ENCODE measurements around the gene SLC27A5. TPM values are rescaled to one million over a fixed set of nuclear protein-coding genes. Genes with fewer than 3 reads are reported as not detected.
A peak's percentile ranks its signal among the peaks of the same experiment; 100 is the strongest.

Gene SLC27A5
- total and polyA plus RNA-seq, 4 donors = 9.5 to 25.5 (median 22.9) TPM

DNA sequence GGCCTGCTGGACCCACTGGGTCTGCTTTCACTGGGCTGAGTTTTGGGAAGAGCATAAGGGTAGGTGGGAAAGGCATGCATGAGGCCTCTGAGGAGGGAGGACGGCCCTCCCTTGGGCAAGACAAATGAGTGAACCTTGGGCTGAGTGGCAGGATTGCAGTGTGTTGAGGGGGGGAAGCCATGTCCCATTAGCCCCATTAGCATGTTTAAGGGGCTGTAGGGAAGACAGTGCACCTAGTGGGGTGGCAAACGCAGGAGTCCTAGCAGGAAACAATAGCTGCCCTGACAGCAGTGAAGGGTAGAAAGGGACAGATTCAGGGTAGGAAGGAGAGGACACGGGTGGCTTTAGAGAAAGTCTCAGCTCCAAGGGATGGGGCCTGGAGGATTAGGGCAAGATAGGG is 10.9 kb upstream of the SLC27A5 start:
- Histone ChIP-seq H3K9me3 (ENCODE audit: control insufficient read depth, insufficient read depth, low read length) (no peaks in the 10 kb centered on the region), H3K27ac (ENCODE audit: low read depth, low read length) (no peak overlapping the region), H3K36me3 (ENCODE audit: control insufficient read depth, insufficient read depth, low read length) (peaks cover 3% of the 10 kb centered on the region), H3K4me1 (ENCODE audit: control insufficient read depth, insufficient read depth, low read length) (peaks cover 26% of the 10 kb centered on the region), H3K4me3 (ENCODE audit: low read depth, low read length) (no peak overlapping the region), H3K27me3 (ENCODE audit: control insufficient read depth, insufficient read depth, low read length) (no peaks in the 10 kb centered on the region)
- DNase-seq (ENCODE audit: low read depth in 4 of 6, low spot score in 6 of 6) = no peak
- WGBS (ENCODE audit: insufficient coverage) = 74% methylated on average over 3 of the region's 3 CpGs

DNA sequence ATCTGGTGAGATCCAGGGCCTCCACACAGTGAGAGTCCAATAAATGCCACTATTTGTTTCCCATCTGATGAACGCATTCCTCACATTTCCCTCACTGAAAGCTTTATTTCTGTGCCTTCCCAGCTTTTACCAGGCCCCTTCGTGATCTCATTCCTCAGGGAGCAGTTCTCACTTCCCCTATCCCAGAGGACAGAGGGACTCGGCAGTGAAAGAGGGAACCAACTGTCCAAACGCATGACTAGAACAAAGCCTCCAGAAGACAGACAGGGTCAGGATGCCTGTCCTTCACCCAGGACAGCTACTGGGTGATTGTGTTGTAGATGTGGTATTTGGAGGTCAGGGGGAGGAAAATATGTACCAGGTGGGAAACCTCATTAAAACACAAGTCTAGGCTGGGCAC is 9.9 kb upstream of the SLC27A5 start:
- peaks cover 13% of the 10 kb centered on the region for H3K36me3 ChIP-seq (ENCODE audit: control insufficient read depth, insufficient read depth, low read length)
- DNase-seq (ENCODE audit: low read depth in 4 of 6, low spot score in 6 of 6) = no peak
- H3K4me3 ChIP-seq (ENCODE audit: low read depth, low read length) = no peak overlapping the region
- peak overlapping the region; percentile 78 for H3K27ac ChIP-seq (ENCODE audit: low read depth, low read length)
- H3K4me1 ChIP-seq (ENCODE audit: control insufficient read depth, insufficient read depth, low read length) = peaks cover 29% of the 10 kb centered on the region
- H3K9me3 ChIP-seq (ENCODE audit: control insufficient read depth, insufficient read depth, low read length) = no peaks in the 10 kb centered on the region
- WGBS (ENCODE audit: insufficient coverage) = 81% methylated on average over 3 of the region's 4 CpGs
- no peaks in the 10 kb centered on the region for H3K27me3 ChIP-seq (ENCODE audit: control insufficient read depth, insufficient read depth, low read length)

DNA sequence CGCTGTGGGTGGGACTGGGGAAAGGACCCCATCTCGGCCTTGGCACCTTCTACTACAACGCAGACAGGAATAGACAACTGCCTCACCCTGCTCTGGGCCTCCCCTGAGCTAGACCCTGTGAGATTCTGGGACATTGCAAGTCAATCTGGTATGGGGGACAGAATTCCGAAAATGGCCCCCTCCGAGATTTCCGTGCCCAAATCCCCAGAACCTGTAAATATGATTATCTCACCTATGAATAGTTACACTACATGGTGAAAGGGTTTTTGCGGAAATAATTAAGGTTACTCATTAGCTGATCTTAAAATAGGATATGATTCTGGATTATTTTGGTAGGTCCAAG is 8.4 kb upstream of the SLC27A5 start:
- Histone ChIP-seq H3K4me1 (ENCODE audit: control insufficient read depth, insufficient read depth, low read length) (peaks cover 36% of the 10 kb centered on the region), H3K27me3 (ENCODE audit: control insufficient read depth, insufficient read depth, low read length) (no peaks in the 10 kb centered on the region), H3K9me3 (ENCODE audit: control insufficient read depth, insufficient read depth, low read length) (no peaks in the 10 kb centered on the region), H3K36me3 (ENCODE audit: control insufficient read depth, insufficient read depth, low read length) (peaks cover 28% of the 10 kb centered on the region), H3K4me3 (ENCODE audit: low read depth, low read length) (peak overlapping the region; percentile 67), H3K27ac (ENCODE audit: low read depth, low read length) (peak overlapping the region; percentile 96)
- no CpG with 5 or more reads among the region's 7 CpGs for WGBS (ENCODE audit: insufficient coverage)
- DNase-seq (ENCODE audit: low read depth in 4 of 6, low spot score in 6 of 6) = no peak

- peak; percentile 86 to 99 (median 90) for DNase-seq (ENCODE audit: low read depth in 4 of 6, low spot score in 6 of 6)
- Histone ChIP-seq H3K36me3 (ENCODE audit: control insufficient read depth, insufficient read depth, low read length) (peaks cover 33% of the 10 kb centered on the region), H3K27ac (ENCODE audit: low read depth, low read length) (peak within 1 kb of the TSS; percentile 96), H3K4me3 (ENCODE audit: low read depth, low read length) (peak within 1 kb of the TSS; percentile 67), H3K9me3 (ENCODE audit: control insufficient read depth, insufficient read depth, low read length) (no peaks in the 10 kb centered on the region), H3K27me3 (ENCODE audit: control insufficient read depth, insufficient read depth, low read length) (no peaks in the 10 kb centered on the region), H3K4me1 (ENCODE audit: control insufficient read depth, insufficient read depth, low read length) (peaks cover 39% of the 10 kb centered on the region)
- WGBS (ENCODE audit: insufficient coverage) = under 1% methylated on average over 85 of the region's 87 CpGs
These were observed 7.8 kb upstream of the SLC27A5 start, which contains the start of gene ZBTB45 for GRCh38 chr19:58519355-58520256. TSS of gene ZBTB45 (minus strand) at chr19:58519810. CDS start at chr19:58517673, 2,137 bp downstream.

DNA sequence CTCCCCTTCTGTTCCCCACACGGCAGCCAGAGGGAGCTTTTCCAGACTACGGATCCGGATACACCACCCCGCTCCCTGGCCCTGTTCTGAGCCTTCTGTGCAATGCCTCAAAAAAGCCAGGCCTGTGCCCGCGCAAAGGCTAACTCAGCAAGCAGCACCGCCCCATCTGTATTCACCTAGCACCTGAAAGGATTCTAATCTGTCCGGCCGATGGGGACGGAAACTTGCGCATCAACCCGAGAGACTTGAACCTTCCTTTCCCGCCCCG is 7.2 kb upstream of the SLC27A5 start:
- Histone ChIP-seq H3K9me3 (ENCODE audit: control insufficient read depth, insufficient read depth, low read length) (no peaks in the 10 kb centered on the region), H3K4me1 (ENCODE audit: control insufficient read depth, insufficient read depth, low read length) (peaks cover 43% of the 10 kb centered on the region), H3K36me3 (ENCODE audit: control insufficient read depth, insufficient read depth, low read length) (peaks cover 35% of the 10 kb centered on the region), H3K27ac (ENCODE audit: low read depth, low read length) (peak overlapping the region; percentile 96), H3K4me3 (ENCODE audit: low read depth, low read length) (peak overlapping the region; percentile 67), H3K27me3 (ENCODE audit: control insufficient read depth, insufficient read depth, low read length) (no peaks in the 10 kb centered on the region)
- under 1% methylated on average over 14 of the region's 14 CpGs for WGBS (ENCODE audit: insufficient coverage)
- DNase-seq (ENCODE audit: low read depth in 4 of 6, low spot score in 6 of 6) = peak in 4 of 6 donors; percentile 27 to 89 (median 65)

GRCh38 chr19:58518256-58519086 is 6.7 kb upstream of the SLC27A5 start:
- peak overlapping the region; percentile 96 for H3K27ac ChIP-seq (ENCODE audit: low read depth, low read length)
- H3K27me3 ChIP-seq (ENCODE audit: control insufficient read depth, insufficient read depth, low read length) = no peaks in the 10 kb centered on the region
- DNase-seq (ENCODE audit: low read depth in 4 of 6, low spot score in 6 of 6) = no peak
- no peaks in the 10 kb centered on the region for H3K9me3 ChIP-seq (ENCODE audit: control insufficient read depth, insufficient read depth, low read length)
- H3K36me3 ChIP-seq (ENCODE audit: control insufficient read depth, insufficient read depth, low read length) = peaks cover 39% of the 10 kb centered on the region
- H3K4me1 ChIP-seq (ENCODE audit: control insufficient read depth, insufficient read depth, low read length) = peaks cover 47% of the 10 kb centered on the region
- H3K4me3 ChIP-seq (ENCODE audit: low read depth, low read length) = peak overlapping the region; percentile 67
- 14% methylated on average over 16 of the region's 22 CpGs for WGBS (ENCODE audit: insufficient coverage)

GRCh38 chr19:58516964-58517833 is 5.4 kb upstream of the SLC27A5 start:
- Histone ChIP-seq H3K36me3 (ENCODE audit: control insufficient read depth, insufficient read depth, low read length) (peaks cover 52% of the 10 kb centered on the region), H3K4me1 (ENCODE audit: control insufficient read depth, insufficient read depth, low read length) (peaks cover 47% of the 10 kb centered on the region), H3K27me3 (ENCODE audit: control insufficient read depth, insufficient read depth, low read length) (no peaks in the 10 kb centered on the region), H3K9me3 (ENCODE audit: control insufficient read depth, insufficient read depth, low read length) (no peaks in the 10 kb centered on the region), H3K27ac (ENCODE audit: low read depth, low read length) (no peak overlapping the region), H3K4me3 (ENCODE audit: low read depth, low read length) (no peak overlapping the region)
- DNase-seq (ENCODE audit: low read depth in 4 of 6, low spot score in 6 of 6) = no peak
- WGBS (ENCODE audit: insufficient coverage) = 94% methylated on average over 65 of the region's 65 CpGs

GRCh38 chr19:58516246-58516836 is 4.5 kb upstream of the SLC27A5 start:
- DNase-seq (ENCODE audit: low read depth in 4 of 6, low spot score in 6 of 6) = no peak
- no peaks in the 10 kb centered on the region for H3K27me3 ChIP-seq (ENCODE audit: control insufficient read depth, insufficient read depth, low read length)
- no peak overlapping the region for H3K4me3 ChIP-seq (ENCODE audit: low read depth, low read length)
- H3K9me3 ChIP-seq (ENCODE audit: control insufficient read depth, insufficient read depth, low read length) = no peaks in the 10 kb centered on the region
- H3K36me3 ChIP-seq (ENCODE audit: control insufficient read depth, insufficient read depth, low read length) = peaks cover 61% of the 10 kb centered on the region
- WGBS (ENCODE audit: insufficient coverage) = 95% methylated on average over 24 of the region's 25 CpGs
- H3K4me1 ChIP-seq (ENCODE audit: control insufficient read depth, insufficient read depth, low read length) = peaks cover 47% of the 10 kb centered on the region
- no peak overlapping the region for H3K27ac ChIP-seq (ENCODE audit: low read depth, low read length)

DNA sequence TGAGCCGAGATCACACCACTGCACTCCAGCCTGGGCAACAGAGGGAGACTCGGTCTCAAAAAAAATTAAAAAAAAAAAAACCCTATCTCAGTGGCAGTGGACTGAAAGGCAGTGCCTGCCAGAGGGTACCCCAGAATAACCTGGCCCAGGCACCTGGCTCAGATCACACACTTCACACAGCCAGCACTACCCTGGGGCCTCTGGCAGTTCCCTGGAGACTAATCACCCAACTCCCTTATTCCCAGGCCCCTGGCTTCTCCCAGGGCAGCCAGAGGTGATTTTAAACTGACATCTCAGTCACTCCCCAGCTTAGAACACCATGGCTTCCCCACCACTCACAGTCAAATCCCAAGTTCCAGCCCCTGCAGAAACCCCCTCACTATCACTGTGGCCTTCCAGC is 3.5 kb upstream of the SLC27A5 start:
- H3K36me3 ChIP-seq (ENCODE audit: control insufficient read depth, insufficient read depth, low read length) = peaks cover 70% of the 10 kb centered on the region
- WGBS (ENCODE audit: insufficient coverage) = 100% methylated on average over 1 of the region's 2 CpGs

More for the DNA sequence above, 3.5 kb upstream of the SLC27A5 start:
- Histone ChIP-seq H3K27ac (ENCODE audit: low read depth, low read length) (no peak overlapping the region), H3K9me3 (ENCODE audit: control insufficient read depth, insufficient read depth, low read length) (no peaks in the 10 kb centered on the region), H3K4me1 (ENCODE audit: control insufficient read depth, insufficient read depth, low read length) (peaks cover 42% of the 10 kb centered on the region), H3K4me3 (ENCODE audit: low read depth, low read length) (no peak overlapping the region), H3K27me3 (ENCODE audit: control insufficient read depth, insufficient read depth, low read length) (no peaks in the 10 kb centered on the region)
- DNase-seq (ENCODE audit: low read depth in 4 of 6, low spot score in 6 of 6) = no peak
